GM19463 (cell line): ENCODE measurements around the gene PIM3.

Experiments
- ATAC-seq: cut with Tn5 transposase; IDR thresholded peaks from one replicate; pipeline ENCODE4 v1.9.1; 2021; ENCODE audit warnings: mild to moderate bottlenecking, moderate library complexity; ENCODE audit not compliant: unreplicated experiment

The PIM3 gene

DNA sequence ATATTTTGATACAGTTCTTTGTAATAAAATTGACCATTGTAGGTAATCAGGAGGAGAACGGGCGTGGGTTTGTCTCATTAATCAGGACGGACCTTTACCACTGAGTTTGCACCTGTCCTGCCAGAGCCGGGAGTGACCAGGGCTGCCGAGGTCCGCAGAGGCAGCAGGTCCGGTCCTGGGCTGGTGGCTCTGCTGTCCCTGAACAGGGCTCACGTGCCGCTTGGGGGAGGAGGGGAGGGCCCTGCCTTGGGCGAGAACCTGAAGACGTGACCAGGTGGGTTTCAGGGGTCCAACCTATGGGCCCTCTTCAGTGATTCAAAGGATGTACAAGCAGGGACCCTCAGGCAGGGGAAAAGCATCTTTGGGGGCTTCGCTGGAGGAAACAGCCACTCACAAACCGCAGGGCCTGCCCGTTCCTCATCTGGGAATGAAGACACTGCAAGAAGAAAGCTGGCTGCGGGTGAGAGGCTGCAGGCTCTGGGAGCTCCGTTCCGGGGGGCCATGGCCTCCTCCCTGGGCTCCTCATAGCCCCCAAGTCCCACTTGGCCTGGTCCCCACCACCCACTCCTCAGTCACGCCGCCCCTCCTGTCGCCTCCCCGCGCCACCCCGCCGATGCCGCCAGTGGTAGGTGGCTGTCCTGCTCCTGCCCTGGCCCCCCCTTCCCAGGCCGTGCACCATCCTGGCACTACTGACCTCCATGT is 32.9 kb upstream of the PIM3 start:
- ATAC-seq, result no peak

DNA sequence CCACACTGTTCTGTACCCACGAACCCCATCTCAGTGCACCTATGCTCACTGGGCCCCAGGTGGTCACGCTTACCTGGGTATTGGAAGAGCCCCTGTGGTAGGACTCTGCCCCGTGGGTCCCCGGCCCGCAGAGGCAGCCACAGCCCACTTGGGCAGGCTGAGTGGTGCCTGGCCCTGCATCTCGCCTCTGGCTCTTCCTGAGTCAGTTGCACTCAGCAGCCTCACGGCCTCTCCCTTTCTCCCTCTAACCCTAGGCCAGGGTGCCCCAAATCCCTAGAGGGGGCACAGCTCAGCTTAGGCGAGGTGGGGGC is 32.4 kb upstream of the PIM3 start:
- no peak for ATAC-seq

DNA sequence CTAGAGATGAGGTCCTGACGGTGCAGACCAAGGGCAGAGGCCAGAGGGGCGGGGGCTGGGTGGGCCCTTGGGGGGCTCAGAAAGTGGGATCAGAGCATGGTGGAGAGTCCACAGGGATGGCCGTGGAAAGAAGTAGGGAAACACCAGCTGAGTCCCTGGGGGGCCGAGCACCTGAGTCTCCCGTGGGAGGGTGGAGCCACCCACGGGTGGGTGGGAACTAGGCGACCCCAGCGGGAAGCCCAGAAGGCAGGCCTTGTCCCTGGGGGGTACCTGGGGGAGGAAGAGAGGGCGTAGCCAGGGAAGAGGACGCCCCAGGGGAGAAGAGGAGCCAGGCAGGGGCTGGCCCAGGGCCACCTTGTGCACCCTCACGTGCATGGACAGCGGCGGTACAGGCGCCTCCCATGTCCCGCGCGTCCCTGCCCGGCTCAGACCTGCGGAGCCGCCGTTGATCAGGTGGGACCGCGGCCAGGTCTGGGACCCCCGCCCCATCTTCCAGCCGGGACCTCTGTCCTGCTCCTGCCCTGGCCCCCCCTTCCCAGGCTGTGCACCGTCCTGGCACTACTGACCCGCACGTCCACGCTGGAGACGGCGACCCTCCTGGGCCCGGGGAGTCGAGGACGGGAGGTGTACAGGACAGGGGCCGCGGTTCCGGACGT is 31.9 kb upstream of the PIM3 start:
- no peak for ATAC-seq

DNA sequence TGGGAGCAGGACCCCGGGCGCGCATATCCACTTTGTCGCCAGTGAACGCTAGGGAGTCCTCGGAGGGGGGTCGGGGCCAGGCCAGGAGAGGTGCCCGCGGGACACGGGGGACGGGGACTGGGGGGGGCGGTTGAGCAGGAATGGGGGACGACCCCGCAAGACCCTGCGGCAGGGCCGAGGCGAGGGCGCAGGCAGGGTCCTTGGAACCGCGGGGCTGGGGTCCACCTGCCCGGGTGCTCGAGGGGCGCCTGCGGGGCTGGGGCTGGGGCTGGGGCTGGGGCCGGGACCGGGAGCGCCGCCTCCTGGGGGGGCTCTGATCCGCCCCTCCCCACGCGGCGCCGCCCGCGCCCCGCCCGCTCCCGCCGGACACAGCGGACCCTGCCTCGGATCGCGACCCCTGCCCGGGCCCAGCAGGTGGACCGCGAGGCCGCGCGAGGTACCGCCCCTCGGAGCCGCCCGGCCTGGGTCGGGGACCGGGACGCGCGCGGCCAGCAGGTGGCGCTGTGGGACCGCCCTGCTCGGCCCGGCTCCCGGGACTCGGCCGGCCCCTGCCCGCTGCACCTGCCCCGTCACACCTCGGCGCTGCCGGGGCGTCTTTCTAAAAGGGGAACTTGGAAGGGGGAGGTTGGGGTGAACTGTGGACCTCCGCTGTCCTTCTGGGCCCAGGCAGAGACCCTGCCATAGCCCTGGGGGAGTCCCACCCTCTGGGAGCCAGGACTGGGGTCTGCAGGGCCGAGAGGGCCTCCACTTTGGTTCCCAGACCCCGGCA is 31.2 kb upstream of the PIM3 start:
- ATAC-seq, result no peak

DNA sequence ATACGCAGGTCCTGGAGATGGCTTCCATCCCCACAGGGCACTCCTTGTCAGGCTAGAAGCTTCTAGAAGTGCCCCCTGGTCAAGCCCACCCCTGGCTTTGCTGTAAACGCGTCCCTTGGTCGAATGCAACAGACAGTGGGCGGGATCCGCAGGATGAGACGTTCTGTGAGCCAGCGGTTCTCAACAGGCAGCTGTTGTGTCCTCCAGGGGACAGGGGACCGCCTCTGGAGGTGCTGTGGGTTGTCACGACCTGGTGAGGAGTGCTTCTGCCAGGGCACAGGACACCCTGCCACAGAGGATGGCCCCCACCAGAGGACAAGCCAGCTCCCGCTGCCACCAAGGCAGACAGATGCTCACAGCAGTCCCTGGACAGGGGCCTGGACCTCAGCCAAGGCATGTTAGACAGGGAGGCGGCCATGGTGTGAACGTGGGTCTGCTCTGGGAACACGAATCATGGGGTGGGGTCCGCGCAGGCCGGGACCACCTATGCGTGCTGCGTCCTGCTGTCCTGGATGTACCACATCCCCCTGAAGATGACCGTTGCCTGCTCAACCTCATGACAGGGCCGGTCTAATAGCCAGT is 30.5 kb upstream of the PIM3 start:
- no peak for ATAC-seq

DNA sequence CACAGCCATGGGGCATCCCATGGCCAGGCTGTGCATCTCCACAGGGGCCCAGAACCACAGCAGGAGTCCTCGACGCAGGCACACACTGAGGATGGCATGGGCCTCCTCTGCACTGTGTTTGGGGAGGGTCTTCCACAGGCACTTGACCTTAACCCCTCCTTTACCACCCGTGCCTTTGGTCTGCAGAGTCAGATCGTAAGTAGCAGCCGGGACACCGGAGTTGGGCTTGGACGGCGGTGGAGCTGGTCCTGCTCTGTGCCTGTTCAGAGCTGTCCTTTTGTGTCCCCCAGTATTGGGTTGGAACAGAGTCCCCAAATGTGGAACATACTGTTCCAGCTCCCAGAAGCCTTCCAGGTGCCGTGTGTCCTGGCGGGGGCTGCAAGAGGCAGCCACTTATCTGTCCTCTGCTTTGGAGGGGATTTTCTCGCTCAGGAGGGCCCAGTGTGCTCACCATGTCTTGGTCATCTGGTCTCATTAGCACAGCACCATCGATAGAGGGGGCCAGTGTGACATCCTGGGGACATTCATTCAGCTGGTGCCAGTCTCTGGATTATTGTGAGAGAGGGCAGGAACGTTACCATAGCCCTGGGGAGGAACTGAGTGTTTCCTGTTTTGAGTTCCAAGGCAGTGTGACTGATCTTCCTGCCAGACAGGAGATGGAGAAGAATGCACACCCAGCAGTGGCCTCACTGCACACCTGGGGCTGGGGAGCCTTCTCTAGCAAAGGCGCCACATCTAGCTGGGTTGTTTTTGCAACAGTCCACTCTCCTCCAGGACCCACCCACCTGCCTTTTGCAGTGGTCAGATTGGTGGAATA is 29.8 kb upstream of the PIM3 start:
- no peak for ATAC-seq

DNA sequence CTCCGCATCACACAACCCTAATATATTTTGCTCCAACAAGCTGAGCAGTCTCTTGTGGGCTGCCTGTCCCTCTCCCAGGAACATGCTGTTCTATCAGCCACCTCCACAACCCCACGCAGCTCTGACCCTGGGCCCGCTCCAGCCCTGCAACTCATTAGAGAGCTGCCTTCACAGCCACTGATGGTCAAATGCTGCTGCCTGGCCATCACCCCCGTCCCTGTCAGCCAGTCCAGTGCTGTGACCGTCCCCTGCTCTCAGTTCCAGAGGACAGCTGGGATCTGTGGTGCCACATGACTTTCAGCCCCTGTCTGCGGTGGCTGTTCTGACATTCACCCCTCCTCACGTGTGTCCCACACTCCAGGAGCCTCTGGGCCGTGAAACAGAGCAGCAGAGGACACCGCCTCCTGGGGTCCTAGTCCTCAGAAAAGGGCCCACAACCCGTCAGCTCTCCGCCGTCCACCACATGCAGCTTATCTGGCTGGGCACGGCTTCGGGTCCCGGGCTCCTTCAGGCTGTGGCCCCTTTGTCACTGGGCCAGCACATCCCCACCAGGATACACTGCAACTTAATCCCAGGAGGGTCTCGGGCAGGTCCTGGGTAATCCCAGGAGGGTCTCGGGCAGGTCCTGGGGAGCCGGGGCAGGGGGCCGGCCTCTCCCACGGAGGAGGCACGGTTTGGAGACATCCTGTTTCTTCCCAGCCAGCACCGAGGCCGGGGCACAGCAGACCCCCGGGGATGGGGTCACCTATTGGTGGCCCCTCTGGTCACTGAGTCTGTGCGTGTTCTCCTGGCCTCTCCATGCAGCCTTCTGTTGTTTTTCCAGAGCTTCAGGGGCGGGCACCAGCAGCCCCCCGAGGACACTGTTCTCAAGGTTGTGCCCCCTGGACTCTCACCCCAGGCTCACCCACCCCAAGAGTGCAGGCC is 27.1 kb upstream of the PIM3 start:
- no peak for ATAC-seq

DNA sequence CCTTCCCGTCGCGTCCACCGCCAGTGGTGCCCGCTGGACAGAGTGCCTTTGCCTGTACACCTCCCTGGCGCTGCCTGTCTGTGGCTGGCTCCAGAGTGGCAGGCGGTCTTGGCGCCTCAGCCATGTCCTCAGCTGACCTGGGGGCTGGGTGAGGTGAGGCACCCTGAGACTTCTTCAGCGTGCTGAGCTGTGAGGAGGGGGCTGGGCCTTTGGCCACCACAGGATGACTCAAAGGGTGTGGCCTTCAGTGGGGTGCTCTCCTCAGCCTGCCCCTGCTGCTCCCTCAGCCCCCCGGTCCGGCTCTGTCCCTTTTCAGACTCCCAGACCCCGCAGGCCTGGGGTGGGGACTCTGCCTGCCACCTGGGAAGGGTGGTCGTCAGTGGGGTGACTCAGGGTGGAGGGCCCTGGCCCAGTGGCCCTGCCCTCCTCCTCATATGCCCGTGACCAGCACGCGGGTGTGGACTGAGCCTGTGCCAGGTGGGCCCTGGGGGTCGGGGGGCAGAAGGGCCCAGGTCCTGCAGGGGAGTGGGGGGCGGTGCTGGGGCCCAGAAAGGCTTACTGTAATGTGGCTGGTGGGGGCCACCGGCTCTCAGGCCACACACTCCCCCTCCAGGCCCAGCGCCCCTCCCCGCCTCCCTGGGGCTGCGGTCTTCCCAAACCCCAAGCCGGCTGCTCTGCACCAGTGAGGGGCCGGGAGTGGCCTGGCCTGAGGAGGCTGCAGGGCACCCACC is 26.2 kb upstream of the PIM3 start:
- ATAC-seq, result no peak

DNA sequence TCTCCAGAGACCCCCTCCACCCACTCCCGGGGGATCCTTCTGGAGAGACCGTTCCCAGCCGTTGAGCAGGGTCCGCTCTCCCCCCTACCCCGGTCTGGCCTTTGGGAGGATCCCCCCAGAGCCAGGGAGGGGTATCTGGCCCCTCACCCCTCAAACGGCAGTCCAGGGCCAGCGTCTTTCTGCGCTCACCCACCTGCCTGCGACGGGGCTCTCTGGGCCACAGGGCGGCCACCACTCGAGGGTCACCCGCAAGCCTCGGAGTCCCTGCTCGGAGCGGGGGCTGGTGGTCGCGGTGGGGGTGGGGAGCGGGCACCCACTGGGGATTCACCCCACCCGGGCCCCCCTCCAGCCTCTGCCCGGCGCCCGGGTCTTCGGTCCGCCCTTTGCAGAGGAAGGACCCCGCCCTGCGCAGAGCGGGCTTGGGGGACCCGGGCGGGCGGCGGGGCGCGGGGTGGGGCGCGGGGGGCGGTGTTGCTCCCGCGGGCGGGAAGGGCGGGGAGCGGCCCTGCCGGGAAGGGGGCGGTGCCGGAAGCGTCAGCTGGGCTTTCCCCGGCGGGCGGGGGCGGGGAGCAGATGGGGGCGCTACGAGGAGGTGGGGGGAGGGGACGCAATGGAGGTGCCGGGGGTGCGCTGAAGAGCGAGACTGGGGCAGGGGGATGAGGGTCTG is 25.5 kb upstream of the PIM3 start:
- no peak for ATAC-seq

DNA sequence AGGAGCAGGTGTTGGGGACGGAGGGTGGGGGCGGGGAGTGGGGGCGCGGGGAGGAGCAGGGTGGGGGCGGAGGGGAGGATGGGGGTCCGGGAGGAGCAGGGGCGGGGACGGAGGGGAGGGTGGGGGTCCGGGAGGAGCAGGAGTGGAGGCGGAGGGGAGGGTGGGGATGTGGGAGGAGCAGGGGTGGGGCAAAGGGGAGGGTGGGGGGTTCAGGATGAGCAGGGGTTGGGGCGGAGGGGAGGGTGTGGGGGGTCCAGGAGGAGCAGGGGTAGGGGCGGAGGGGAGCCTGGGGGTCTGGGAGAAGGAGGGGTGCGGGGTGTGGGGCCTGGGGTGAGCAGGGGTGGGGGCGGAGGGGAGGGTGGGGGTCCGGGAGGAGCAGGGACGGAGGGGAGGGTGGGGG is 25.0 kb upstream of the PIM3 start:
- no peak for ATAC-seq

DNA sequence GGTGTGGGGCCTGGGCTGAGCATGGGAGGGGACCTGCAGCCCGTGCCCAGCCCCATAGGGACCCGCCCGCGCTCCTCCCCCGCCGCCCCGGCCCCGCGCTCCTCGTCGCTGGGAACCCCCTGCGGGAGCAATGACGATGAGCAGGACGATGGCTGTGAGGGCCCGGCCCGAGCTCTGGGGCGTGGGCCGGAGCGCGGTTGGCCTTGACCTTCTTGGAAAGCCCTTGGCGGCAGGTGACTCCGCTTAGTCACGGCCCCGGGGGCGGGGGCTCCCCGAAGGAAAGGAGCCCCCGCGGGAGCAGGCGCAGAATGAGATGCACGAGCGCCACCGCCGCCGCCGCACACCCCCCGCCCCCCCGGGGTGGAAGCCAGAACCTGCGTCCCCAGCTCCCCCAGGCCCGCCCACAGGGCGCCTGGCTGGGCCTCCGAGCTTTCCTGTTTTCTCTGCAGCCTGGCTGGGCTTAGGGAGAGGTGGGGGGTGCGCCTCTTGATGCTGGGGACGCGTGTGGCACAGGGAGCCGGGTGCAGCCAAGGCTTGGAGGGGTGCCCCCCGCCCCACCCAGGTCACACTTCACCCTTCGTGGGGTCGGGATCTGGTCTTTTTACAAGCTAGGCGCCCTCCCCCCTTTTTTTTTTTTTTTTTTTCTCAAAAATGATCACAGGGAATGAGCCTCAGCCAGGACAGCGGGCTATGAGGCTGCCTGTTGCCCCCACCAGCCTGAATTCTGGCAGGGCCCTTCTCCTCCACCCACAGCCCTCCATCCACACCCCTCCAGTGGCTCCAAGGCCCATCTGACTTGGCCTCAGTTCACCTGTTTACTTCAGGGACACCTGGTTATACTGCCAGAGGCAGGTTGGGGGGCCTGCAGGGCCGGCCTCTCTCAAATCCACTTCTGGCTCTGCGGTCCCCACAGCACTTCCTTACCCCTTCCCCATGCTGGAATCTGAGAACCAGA is 24.3 kb upstream of the PIM3 start:
- ATAC-seq, result peak; percentile 77

DNA sequence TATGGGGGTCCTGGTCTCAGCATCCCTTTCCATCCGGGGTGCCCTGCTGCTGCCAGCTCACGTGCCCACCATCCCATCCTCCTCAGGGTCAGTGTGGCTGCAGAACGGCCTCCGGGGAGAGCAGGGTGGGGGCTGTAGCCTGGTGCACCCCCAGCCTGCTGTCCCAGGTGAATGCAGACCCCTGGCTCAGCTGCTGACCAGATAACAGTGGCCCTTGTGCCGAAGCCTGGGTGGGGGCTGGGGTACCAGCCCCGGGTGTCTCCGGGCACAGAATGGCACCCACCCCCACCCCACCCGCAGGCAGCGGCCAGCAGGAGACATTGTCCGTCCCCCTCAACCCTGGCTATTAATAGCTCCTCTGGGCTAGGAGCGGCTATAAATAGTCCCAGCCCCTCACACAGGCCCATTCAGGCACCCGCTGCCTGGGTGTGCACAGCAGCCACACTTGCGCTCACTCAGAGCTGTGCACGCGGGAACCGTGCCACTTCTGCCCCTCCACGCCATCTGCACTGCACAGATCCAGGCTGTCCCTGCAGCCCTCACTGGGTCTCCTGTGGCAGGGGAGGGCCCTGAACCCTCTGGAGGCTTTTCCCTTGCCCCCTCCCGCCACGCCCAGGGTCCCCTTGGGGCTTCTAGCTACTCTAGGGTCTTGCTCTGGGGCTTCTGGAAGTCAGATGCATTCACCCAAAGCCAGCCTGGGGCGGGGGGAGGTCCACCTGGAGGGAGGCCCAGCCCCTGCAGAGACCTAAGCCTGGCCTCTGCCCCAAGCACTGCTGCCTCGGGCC is 23.4 kb upstream of the PIM3 start:
- no peak for ATAC-seq

DNA sequence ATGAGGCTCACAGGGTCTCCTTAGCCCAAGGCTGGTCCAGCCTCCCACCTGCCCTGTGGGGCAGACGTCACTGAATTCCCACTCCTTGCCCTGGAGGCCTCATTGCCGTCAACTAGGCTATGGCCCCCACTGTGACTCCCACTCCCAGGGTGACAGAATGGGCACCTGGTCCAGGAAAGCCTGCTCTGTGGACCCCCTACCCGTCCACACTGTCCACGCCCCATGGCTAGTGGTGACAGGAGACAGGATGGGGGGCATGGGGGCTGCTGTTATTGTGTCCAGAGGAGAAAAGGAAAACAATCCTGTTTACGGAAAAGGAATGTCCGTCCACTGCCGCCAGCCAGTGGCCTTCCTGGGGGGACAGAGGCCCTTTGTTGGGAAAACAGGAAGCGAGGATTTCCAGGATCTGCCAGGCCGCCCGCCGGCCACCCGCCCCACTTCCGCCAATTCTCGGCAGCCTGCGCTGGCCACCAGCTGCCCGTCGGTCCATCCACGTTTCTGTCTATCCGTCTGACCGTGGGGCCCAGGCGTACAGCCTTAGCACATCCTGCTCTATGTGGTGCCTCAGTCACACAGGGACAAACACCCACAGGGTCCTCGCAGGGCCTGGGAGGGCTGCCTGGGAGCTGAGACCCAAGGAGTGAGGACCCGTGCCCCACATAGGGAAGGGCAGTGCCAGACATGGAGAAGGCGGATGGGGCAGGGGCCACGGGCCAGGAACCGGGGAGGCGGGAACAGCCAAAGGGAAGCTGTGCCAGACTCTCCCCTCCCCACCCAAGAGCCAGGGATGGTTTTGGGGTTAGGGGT is 22.6 kb upstream of the PIM3 start:
- no peak for ATAC-seq

DNA sequence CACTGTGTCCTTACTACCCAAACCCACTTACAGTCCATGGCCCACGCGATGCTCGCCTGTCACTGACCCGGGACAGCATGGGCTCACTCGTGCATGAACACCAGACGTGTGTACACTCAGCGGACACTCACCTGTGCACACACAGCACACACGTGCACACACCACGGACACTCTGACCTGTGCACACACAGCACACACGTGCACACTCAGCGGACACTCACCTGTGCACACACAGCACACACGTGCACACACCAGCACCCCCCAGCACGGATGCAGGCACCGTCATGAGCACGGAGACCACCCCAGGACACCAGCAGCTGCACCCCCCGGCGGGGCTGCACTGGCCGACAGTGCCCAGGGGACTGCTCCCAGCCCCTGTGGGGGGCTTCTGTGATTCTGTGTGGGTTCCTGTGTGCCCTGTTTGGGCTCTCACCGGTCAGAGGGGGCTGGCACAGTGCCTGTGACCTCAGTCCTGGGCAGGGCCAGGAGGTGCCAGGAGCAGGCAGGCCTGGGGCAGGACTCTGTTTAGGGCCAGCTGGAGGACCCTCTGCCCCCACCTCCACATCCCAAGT is 21.9 kb upstream of the PIM3 start:
- no peak for ATAC-seq

DNA sequence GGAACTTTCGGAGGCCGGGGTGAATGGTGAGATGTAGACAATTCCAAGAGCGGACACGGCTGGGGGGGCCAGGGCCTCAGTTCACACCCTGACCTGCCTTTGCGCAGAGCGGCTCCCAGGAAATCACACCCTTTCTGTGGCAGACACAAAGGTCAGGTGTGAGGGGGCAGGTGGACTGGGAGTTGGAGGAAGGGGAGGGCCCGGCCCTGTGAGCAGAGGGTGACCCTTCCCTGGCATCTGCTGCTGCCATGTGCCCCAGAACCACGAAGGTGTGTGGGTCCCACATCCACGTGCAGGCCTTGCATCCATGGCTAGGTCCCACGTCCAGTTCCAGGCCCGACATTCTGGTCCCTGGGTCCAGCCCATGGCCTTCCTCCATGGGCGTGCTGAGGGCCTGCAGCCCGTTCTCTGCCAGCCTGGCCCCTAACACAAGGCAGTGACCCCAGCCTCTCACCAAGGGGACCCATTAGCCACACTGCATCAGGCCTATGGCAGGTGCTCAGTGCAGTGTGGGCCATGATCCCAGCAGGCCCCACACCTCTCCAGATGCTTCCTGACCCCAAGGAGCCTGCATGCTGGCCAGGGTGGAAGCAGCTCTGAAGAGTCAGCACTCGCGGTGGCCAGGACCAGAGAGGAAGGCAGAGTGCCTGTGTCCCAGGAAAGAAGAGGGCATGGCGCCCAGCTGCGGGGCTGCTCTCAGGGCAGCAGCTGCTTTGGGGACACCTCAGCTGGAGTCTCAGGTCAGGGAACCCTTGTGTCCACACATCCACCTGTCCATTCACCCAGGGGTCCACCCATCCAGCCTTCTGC is 18.9 kb upstream of the PIM3 start:
- no peak for ATAC-seq
